Stimulated activated CD4-positive, alpha-beta T cell treated with anti-CD3 and anti-CD28 coated beads, Interleukin-4, amount 100 ng/mL, for 24 hours (primary cell): ENCODE measurements around the gene SURF1.
"Not testable (repeated sequence)": the region's sequence is repeated elsewhere in the genome, so short reads cannot be mapped to it uniquely, and the experiment has no call there.

ENCODE experiments used
- DNase-seq: peaks from one replicate; pipeline ENCODE4 v3.0.0-alpha.2; 2020

The SURF1 gene, protein sequence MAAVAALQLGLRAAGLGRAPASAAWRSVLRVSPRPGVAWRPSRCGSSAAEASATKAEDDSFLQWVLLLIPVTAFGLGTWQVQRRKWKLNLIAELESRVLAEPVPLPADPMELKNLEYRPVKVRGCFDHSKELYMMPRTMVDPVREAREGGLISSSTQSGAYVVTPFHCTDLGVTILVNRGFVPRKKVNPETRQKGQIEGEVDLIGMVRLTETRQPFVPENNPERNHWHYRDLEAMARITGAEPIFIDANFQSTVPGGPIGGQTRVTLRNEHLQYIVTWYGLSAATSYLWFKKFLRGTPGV

DNA sequence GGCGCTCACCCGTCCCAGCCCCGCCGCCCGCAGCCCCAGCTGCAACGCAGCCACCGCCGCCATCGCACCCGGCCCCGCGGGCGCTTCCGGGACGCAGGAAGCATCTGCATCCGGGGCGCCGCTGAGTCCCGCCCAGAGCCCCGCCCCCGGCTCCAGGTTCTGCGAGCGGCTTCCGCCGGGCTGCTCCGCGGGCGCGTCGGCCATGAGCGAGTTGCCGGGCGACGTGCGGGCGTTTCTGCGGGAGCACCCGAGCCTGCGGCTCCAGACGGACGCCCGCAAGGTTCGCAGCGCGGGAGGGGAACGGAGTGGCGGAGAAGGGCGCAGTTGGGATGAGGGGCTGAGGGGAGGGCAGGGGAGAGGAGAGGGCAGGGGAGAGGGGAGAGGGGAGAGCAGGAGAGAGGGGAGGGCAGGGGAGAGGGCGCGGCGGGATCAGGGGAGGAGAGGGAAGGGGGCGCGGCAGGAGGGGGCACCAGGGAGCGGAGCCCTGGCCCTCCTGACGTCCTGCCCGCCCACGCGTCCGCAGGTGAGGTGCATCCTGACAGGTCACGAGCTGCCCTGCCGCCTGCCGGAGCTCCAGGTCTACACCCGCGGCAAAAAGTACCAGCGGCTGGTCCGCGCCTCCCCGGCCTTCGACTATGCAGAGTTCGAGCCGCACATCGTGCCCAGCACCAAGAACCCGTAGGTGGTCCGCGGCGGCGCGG is at the start of gene SURF1, which contains the start of gene SURF2:
TSS of gene SURF1 (minus strand) at position 97 of the 701 bp plus-strand sequence. CDS start at position 63, 34 bp downstream.
TSS of gene SURF2 (plus strand) at position 160 of the 701 bp plus-strand sequence. CDS start at position 203, 43 bp downstream.
- DNase-seq: peak; percentile 91

DNA sequence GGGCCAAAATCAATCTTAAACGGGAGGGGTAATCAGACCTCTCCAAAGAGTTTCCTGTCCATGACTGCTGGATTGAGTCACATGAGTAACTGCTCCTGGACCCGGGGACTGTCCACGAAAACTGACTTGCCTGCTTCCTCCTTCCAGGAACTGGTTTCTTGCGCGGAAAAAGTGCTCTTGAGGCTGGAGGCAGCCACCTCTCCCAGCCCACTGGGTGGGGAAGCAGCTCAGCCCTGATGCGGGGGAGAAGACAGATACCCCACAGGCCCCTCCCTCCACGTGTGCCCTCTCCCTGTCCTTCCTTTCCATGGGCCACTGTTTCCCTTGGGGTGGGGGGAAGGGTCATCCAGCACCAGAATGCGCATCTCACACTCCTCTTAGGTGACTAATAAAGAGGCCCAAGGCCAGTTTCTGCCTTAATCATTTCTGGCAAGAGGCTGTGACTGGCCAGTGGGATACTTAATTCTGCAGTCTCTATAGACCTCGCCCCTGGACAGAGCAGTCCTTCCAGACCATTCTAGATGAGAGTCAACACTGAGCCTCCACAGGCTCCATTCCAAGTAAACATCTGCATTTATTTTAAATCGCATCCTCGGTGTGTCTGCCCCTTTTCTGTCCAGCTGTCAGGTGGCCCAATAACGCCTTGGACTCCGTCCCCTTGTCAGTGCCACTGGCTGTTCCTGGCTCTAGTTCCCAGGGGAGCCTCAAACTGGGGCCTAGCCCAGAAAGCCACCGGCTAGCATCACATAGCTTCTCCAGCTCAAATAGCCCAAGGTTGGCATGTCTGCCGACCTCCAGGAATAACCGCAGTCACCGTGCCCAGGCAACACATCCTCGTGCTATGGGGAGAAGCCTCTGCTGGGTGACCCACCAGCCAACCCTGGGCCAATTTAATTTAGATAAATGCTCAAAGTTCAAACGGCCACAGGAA is 49.5 kb upstream of the SURF1 start:
- no peak for DNase-seq

DNA sequence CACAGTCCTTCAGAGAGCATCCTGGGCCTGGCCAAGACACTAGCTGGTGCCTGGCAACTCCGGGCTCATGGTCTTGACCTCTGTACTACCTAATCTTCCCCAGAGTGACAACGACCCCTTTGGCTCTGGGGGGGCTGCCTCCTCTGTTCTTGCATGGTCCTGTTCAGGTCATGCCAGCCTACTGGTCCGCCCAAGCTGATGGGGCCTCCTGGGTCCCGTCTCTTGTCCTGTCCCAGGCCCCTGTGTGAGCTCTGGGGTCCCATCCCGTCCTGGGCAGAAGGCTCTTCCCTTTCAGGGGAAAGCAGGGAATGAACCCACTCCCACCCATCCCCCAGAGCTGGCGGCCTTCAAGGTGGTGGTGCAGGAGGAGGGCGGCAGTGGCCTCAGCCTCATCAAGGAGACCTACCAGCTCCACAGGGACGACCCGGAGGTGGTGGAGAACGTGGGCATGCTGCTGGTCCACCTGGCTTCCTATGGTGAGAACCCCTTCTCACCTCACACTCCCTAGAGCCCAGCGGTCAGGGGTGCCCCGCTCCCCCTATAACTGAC is 48.2 kb upstream of the SURF1 start:
- no peak for DNase-seq

DNA sequence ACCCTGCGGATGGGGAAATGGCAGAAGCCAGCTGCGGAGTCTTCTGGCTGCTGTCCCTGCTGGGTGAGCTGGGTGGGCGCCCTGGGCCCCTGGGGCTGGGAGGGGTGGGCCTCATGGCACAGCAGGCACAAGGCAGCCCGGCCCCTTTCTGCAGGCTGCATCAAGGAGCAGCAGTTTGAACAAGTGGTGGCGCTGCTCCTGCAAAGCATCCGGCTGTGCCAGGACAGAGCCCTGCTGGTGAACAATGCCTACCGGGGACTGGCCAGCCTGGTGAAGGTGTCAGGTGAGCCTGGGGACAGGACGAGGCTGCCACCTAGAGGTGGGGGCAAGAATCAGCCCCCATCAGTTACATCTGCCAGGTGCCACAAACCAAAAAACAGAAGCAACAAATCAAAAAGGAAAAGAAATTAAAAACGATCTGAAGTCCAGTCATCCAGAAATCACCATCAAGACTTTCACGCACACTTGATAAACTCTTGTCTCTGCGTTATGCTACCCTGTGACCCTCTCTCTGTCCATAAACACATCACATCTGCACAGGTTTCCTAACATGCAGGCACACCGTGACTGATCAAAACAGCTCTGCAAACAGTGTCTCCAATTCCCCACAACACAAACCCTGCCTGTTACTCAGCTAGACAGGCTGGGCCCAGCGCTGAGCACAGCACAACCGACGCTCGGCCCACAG is 47.6 kb upstream of the SURF1 start:
- DNase-seq: peak; percentile 66

DNA sequence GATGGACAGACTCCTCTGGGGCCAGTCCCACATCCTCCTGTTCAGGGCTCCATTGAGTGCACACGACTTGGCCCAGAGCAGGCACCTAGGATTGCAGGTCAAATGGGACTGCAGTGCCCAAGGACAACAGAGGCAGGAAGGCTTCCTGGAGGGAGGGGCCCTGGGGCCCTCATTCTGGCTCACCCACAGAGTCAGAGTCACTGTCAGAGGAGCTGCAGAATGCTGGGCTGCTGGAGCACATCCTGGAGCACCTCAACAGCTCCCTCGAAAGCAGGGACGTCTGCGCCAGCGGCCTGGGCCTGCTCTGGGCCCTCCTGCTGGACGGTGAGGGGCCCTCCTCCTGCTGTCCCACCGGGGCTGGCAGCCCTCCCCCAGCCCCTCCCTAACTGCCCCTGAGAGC is 46.4 kb upstream of the SURF1 start:
- DNase-seq: no peak

DNA sequence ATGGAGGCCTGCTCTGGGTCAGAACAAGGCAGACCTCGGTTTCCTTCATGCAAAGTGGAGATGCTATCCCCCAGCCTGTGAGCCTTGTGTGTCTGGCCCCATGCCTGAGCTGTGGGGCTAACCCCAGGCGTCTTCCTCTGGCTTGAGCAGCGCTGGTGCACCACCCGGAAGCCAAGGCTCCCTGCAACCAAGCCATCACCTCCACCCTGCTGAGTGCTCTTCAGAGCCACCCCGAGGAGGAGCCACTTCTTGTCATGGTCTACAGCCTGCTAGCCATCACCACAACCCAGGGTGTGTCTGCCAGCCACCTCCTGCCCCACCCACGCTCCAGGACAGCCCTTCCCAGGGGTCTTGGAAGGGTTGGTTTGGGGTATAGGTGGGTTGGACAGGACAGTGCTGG is 45.3 kb upstream of the SURF1 start:
- no peak for DNase-seq

DNA sequence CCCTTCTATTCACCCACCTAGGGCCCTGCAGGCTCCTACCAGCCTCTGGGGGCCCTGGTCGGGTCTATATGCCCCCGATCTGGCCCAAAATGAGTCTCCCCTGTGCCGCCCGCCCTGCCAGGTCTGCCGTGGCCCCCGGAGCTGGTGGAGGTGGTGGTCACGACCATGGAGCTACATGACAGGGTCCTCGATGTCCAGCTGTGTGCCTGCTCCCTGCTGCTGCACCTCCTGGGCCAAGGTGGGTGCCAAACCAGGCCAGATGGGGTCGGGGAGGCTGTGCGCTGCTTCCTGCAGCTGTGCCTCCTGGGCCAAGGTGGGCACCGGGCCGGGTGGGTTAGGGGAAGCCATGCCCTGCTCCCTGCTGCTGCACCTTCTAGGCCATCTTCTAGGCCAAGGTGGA is 44.0 kb upstream of the SURF1 start:
- no peak for DNase-seq

DNA sequence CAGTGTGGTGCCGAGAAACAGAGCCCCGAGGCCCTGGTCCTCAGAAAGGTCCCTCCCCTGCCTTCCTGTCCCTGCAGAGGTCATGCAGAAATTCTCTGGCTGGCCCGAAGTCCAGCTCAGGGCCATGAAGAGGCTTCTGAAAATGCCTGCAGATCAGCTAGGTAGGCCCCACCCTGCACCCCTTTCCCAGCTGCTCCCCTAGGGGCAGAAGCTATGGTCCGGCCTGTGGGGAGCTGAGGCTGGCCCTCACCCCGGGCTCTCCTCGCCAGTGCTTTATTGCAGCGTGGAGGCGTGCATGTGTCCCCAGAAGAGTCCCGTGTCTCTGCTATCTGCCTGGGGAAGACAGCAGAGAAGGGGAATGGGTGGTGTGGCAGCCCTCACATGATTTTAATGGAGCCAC is 41.6 kb upstream of the SURF1 start:
- no peak for DNase-seq

DNA sequence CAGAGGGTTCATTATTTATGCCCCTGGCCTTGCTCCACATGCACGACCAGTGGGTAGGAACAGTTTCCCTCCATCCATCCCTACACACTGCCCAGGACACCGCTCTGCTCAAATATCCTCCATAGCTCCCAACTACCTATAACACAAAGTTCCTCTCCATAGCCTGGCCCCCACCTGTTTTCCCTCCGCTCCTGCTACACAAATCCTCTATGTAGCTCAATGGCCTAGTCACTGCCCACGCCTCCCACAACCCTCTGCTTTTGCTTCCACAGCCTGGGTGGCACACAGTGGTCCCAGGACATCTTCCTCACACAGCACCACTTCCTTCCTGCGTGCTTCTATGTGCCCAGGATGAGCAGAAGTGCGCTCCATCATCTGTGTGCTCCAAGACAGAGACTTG is 41.1 kb upstream of the SURF1 start:
- DNase-seq: no peak

DNA sequence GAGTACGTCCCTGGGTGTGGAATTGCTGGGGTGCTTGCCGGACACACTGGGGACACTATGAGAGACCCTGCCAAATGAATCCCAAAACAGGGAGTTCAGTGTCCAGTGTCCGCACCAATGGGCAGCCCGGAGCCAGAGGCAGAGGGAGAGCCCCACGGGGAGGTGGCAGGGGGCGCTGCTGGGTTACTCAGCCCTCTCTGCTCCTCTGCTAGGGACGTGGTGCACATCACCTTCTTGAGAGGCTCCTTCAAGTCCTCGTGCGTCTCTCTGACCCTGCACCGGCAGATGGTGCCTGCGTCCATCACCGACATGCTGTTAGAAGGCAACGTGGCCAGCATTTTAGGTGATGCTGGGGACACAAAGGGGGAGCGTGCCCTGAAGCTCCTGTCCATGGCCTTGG is 40.7 kb upstream of the SURF1 start:
- no peak for DNase-seq

DNA sequence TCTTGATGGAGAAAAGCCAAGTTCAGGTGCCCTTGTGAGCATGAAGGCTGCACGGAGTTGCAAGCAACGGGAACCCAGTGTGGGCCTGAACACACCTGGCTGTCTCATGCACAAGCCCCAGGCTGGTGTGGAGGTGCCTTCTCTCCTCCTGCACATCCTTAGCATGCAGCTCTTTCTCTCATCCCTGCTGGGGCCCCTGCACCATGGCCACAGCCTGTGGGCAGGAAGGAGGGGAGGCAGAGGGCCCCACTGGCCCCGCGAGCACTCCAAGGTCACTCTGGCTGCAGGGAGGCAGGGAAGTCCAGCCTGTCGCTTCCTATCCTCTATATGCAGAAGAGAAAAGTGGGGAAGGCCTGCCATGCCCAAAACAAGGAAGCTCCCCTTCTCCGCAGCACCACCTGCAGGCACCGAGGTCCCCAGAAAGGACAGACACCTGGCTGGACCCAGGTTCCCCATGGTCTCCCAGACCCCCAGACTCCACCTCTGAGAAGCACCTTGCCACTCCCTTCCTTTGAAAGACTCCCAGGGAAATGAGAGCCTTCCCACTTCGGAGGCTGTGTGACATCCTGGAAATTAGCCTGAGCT is 38.5 kb upstream of the SURF1 start:
- DNase-seq: no peak

DNA sequence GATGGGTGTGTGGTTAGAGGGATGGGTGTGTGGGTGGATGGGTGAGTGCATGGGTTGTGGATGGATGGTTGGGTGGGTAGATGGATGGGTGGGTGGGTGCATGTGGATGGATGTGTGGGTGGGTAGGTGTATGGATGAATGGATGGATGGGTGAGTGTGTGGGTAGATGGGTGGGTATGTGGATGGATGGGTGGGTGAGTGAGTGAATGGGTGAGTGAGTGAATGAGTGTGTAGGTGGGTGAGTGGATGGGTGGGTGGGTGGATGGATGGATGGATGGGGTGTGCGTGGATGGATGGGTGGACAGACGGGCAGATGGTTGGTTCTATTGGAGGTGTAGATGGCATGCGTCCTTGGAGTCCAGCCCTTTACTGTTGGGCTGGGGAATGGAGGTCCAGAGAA is 37.1 kb upstream of the SURF1 start:
- no peak for DNase-seq

DNA sequence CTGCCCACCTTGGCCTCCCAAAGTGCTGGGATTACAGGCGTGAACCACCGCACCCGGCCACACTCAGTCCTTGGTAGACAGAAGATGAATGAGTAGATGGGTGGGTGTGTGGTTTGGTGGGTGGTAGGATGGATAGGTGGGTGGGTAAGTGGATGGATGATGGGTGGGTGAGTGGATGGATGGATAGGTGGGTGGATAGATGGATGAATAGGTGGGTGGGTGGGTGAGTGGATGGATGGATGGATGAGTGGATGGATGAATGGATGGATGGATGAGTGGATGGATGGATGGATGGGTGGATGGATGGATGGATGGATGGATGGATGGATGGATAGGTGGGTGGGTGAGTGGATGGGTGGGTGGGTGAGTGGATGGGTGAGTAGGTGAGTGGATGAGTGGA is 36.0 kb upstream of the SURF1 start:
- DNase-seq: not testable (repeated sequence)

DNA sequence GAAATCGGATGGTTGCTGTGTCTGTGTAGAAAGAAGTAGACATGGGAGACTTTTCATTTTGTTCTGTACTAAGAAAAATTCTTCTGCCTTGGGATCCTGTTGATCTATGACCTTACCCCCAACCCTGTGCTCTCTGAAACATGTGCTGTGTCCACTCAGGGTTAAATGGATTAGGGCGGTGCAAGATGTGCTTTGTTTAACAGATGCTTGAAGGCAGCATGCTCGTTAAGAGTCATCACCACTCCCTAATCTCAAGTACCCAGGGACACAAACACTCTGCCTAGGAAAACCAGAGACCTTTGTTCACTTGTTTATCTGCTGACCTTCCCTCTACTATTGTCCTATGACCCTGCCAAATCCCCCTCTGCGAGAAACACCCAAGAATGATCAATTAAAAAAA is 35.2 kb upstream of the SURF1 start:
- DNase-seq: not testable (repeated sequence)

DNA sequence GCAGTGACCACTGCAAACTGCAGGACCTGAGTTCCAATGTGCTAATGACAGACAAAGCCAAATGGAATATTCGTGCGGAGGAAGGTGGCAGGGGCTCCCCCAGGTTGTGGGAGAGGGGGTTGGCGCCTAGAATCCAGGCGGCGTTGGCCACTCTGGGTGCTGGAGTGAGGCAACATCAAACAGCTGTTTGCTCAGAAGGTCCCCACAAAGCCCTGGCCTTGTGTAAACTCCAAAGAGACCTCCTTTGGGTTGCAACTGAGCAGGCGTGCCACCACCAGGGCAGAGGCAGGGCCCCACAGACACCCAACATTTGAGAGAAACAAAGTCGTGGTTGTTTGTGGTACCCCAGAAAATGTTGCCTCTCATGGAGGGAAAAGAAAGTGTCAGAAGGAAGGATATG is 34.4 kb upstream of the SURF1 start:
- DNase-seq: no peak

DNA sequence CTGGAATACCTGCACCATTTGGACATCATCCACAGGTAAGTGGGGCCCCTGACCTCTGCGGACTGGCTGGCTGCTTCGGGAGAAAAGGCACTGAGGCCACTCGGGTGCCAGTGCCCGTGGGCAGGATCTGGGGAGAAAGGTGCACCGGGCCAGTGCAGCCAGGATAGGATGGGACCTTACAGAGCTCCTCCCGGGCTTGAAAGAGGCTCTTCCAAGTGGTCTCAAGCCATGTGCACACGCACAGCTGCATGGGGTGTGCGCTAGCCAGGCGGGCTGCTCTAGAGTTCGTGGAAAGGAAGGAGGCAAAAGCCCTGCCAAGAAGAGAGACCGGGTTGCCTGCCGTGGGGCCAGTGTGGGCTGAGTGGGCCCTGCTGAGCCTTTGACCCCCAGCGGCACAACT is 33.3 kb upstream of the SURF1 start:
- no peak for DNase-seq

DNA sequence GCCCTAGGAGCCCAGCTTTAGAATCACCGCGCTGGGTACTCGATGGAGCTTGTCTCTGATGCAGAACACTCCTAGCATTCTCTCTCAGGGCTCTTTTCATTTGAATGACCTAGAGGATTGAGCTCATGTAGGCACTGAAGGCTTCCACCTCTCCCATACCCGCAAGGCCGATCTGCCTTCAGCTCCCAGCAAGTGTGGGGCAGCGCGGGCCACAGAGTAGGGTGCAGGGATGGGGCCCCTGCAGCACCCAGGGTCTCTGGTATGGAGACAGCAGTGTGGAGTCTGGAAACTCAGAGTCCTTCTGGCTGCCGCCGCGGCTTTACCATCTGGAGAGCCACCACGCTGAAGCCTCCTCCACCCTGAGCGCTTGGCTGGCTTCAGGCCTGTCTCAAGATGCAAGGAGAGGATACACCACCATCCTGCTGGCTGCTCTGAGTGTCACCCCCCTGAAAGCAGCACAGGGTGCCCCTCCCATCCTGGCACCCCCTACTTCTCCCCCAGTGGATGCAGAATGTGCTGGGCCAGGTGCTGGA is 32.8 kb upstream of the SURF1 start:
- DNase-seq: no peak

DNA sequence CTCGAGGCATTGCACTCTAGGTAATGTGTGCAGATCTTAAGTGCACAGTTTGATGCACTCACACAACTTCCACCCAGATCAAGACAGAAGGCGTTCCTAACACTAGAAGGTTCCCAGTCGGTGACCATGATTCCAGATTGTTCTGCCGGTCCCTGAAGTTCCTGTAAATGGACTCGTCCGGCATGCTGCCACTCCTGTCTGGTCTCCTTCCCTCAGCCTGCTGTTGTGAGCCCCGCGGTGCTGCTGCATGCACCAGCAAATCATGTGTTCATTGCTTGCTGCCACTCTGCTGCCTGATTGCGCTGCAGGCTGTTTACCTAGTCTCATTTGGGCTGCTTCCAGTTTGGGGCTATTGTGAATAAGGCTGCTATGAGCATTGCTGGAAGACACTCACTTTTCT is 31.4 kb upstream of the SURF1 start:
- DNase-seq: no peak

DNA sequence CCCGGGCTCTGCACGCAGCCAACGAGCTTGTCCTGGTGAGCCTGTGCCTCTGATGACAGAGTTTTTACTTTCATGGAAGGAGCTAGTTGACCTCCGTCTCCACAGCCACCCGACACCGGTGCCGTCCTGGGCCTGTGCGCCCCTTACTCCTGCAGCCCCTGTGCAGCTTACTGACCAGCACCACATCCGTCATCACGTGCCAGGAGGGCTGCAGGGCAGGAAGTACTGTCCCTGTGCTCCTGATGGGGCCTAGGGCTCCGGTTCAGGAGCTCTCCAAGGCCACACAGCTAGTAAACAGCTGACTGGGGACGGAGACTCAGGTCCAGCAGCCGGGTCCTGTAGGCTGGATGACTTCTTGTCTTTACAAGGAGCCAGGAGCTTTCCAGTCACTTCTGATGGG is 30.1 kb upstream of the SURF1 start:
- no peak for DNase-seq

DNA sequence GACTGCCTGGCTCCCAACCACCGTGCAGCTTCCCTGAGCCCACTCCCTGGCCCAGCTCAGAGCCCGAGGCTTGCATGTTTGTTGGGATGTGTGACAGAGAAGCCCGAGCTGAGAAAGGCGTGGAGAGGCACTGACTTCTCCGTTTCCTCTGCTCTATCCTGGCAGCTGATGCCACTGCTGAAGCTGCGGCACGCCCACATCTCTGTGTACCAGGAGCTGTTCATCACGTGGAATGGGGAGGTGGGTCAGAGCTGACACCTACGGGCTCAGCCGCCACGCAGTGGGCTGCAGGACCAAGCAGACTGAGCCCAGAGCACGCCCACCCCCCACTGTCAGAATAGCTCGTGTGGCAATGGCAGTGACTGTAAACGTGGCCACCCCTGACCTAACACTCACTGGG is 29.2 kb upstream of the SURF1 start:
- no peak for DNase-seq

DNA sequence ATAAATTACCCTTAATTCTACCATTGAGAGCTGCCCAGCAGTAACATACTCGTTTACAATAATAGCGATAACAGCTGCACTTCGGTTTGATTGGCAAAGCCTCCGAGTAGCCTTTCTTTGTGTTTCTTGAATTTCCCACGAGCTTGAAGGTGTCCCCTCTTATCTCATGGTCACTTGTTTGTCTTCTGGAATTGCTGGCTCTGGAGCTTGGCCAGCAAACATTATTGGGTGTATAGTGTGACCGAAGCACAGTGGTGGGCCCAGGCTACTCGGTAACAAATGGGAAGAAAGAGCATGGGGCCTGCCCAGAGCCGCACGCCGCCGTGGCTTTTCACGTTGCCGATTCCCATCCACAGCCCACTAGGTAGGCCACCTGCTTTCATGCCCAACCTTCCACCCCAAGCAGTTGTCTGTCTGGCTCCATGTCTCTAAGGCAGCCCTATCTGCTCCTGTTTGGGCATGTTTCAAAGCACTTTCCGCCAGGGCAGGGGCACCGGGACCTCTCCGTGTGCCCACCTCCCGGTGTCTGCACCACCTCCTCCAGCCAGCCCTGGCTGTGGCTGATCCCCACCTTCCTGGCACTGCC is 28.5 kb upstream of the SURF1 start:
- no peak for DNase-seq

DNA sequence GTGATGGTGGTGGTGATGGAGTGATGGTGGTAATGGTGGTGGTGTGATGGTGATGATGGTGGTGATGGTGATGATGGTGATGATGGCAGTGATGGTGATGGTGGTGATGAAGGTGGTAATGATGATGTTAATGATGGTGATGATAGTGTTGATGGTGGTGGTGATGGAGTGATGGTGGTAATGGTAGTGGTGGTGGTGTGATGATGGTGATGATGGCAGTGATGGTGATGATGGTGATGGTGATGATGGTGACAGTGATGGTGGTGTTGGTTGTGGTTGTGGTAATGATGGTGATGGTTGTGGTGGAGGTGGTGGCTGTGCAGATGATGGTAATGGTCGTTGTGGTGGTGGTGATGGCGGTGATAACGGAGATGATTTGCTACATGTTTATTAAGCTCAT is 27.2 kb upstream of the SURF1 start:
- DNase-seq: no peak
